ENCODE results near the gene ZG16B. TPM values are rescaled to one million over a fixed set of nuclear protein-coding genes. Genes with fewer than 3 reads are reported as not detected.
A peak's percentile ranks its signal among the peaks of the same experiment; 100 is the strongest.

ZG16B gene
- total and polyA plus RNA-seq, 12 donors: 0.35 to 119 (median 0.81) TPM; not detected in 3

- no peaks in the 10 kb centered on the region for H3K36me3 ChIP-seq (replicated peaks in 1 of 2)
- peaks cover 0 to 6% of the 10 kb centered on the region in 2 donors for H3K4me1 ChIP-seq (replicated peaks in 1 of 2)
- H3K9me3 ChIP-seq (replicated peaks in 1 of 3): no peaks in the 10 kb centered on the region
- no peak overlapping the region for H3K27ac ChIP-seq
- no peak for DNase-seq
- peaks cover 2% of the 10 kb centered on the region for H3K27me3 ChIP-seq
- WGBS, 4 donors: 86 to 93% (median 90%) methylated on average over 7 to 8 of the region's 8 CpGs
- TF ChIP-seq POLR2A (IDR thresholded peaks at IDR 0.05) (no peak), CTCF (IDR thresholded peaks at IDR 0.05) (no peak)
- intact Hi-C loops (cut with DNase I): no loop called here
- no peak overlapping the region for H3K4me3 ChIP-seq
Observed at GRCh38 chr16:2843526-2843925, 13.4 kb downstream of the ZG16B start.

DNA sequence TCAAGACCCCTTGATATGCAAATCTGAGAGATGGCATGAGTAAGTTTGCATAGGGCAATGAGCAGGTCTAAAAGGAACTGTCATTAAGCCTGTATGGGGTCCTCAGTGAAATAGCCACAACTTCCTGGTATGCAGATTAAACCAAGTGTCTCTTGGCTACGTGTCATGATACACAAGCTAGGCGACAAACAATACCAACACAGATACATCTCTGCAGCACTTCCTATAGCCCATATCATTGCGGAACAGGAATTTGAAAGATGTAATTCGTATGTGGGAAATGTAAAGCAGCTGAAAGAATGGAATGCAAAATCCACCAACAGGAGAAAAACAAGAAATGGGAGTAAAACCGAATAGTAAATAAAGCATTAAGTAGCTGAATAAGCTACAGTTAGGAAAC is 15.0 kb downstream of the ZG16B start:
- H3K36me3 ChIP-seq (replicated peaks in 1 of 2): no peaks in the 10 kb centered on the region
- H3K27ac ChIP-seq: no peak overlapping the region
- intact Hi-C loops (cut with DNase I): no loop called here
- no peak for TF ChIP-seq CTCF (IDR thresholded peaks at IDR 0.05)
- no peak for TF ChIP-seq POLR2A (IDR thresholded peaks at IDR 0.05)
- DNase-seq: no peak
- no peaks in the 10 kb centered on the region for H3K9me3 ChIP-seq (replicated peaks in 1 of 3)
- WGBS, 4 donors: 75 to 87% (median 78%) methylated on average over 5 of the region's 5 CpGs
- peaks cover 0 to 6% of the 10 kb centered on the region in 2 donors for H3K4me1 ChIP-seq (replicated peaks in 1 of 2)
- no peak overlapping the region for H3K4me3 ChIP-seq
- H3K27me3 ChIP-seq: peaks cover 4% of the 10 kb centered on the region

GRCh38 chr16:2846511-2847310 is 16.6 kb downstream of the ZG16B start:
- intact Hi-C loops (cut with DNase I): no loop called here
- H3K27me3 ChIP-seq: peaks cover 4% of the 10 kb centered on the region
- H3K9me3 ChIP-seq (replicated peaks in 1 of 3): no peaks in the 10 kb centered on the region
- peak overlapping the region in 1 of 5 donors; percentile 73 for H3K27ac ChIP-seq
- peak in 5 of 7 donors; percentile 43 to 70 (median 62) for DNase-seq
- WGBS, 4 donors: 42 to 50% (median 44%) methylated on average over 3 of the region's 3 CpGs
- no peak for TF ChIP-seq CTCF (IDR thresholded peaks at IDR 0.05)
- TF ChIP-seq POLR2A (IDR thresholded peaks at IDR 0.05): no peak
- H3K4me1 ChIP-seq (replicated peaks in 1 of 2): peaks cover 0 to 6% of the 10 kb centered on the region in 2 donors
- no peak overlapping the region for H3K4me3 ChIP-seq
- H3K36me3 ChIP-seq (replicated peaks in 1 of 2): no peaks in the 10 kb centered on the region

DNA sequence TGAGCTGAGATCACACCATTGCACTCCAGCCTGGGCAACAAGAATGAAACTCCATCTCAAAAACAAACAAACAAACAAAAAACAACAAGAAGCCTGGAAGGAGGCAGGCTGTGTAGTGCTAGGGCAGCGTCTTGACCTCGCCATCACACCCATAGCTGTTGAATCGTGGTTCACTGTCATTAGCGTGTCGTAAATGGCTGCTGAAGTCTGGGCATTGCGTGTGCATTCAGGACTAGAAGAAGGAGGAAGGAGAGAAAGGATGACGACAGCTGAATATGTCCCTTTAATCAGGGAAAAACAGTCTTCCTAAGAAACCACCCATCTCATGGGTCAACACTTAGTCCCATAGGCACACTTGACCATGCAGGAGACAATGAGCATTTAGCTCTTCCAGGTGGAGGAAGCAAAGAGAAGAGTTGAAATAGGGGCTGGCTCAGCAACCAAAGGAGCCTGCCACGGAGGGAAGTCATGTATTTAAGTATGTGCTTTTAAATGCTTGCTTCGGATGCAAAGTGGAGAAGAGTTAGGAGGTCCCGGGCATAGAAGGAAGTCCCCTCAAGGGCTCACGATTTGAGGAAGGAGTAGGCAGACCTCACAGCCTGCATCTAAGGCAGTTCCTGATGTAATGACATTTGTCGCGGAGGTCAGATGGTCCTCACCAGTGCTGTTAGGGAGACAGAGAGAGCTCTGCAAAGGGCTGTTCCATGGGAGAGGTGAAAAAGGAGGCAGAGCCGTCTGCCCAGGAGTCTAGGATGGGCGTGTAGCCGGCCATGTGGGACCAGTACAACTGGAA is 19.0 kb downstream of the ZG16B start:
- WGBS, 4 donors: 74 to 80% (median 78%) methylated on average over 16 of the region's 16 CpGs
- peaks cover 8% of the 10 kb centered on the region for H3K27me3 ChIP-seq
- TF ChIP-seq POLR2A (IDR thresholded peaks at IDR 0.05) (no peak), CTCF (IDR thresholded peaks at IDR 0.05) (no peak)
- H3K36me3 ChIP-seq (replicated peaks in 1 of 2): no peaks in the 10 kb centered on the region
- no peak overlapping the region for H3K4me3 ChIP-seq
- H3K9me3 ChIP-seq (replicated peaks in 1 of 3): no peaks in the 10 kb centered on the region
- H3K4me1 ChIP-seq (replicated peaks in 1 of 2): no peaks in the 10 kb centered on the region
- H3K27ac ChIP-seq: no peak overlapping the region
- DNase-seq: no peak
- intact Hi-C loops (cut with DNase I): no loop called here
